GM21528 (cell line): ENCODE data around the gene CMTM6.

Experiments
- ATAC-seq: cut with Tn5 transposase; IDR thresholded peaks from one replicate; pipeline ENCODE4 v1.9.1; 2021; ENCODE audit warnings: mild to moderate bottlenecking, moderate library complexity; ENCODE audit not compliant: unreplicated experiment, low FRiP score

CMTM6 gene

DNA sequence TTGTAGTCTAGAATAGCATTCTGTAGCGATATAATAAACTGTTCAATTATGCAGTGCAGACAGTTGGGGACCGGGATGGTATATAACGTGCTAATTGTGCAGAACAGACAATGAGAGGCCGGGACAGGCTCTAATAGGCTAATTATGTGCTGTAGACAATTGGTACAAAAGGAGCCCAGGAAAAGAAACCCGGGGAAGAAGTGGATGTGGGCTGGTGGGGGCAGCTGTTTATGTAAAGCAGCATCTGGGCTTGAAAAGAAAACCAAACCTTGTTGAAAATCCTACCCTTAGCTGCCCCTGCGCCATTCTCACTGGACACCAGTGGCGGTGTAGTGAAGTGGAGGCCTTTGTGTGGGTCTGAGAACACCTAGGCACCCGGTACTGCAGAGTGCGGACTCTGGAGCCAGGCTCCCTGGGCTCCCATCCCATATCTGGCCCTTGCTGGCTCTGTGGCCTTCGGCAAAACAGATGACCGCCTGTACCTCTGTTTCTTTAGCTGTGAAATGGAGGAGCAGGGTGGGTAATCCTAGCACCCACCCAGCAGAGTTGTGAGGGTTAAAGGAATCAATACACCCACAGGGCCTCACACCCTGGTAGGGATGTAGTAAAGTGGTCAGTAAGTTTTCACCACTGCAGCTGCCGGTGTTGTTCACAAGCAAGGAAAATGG lies 51.5 kb downstream of the CMTM6 start:
- ATAC-seq: no peak

DNA sequence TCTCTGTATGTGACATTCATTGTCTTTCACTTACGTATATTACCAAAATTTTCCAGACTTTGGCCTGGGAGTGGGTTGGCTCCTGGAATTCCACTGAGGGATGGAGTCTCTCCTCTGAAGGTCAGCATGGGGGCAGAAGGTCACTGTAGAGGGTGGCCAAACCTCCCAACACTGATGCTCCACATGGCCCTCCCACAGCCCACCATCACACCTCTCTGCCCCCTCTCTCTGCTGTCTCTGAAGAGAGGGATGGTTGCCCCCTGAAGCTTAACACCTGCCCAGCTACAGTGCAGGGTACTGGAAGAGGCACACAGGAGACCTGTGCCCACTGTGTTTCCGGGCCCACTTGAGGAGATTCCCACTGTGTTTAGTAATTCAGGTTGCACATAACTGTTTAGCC lies 52.2 kb downstream of the CMTM6 start:
- ATAC-seq: no peak

DNA sequence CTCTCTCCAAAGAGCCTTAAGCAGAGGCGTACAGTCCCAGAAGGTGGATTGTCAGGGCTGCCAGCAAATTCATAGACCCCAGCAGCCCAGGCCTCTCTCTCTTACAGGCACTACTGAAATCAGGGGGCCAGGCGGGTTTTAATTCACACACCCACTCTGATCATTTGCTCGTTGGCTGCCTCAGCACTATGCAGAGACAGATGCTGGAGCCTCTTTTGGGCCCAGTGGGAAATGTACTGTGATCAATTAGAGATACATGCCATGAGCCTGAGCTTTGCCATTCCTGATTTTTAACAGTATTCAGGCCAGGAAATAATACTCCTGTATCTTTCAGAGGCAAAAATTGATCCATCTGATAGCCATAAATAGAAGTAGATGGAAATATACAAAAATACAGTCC lies 53.0 kb downstream of the CMTM6 start:
- no peak for ATAC-seq

DNA sequence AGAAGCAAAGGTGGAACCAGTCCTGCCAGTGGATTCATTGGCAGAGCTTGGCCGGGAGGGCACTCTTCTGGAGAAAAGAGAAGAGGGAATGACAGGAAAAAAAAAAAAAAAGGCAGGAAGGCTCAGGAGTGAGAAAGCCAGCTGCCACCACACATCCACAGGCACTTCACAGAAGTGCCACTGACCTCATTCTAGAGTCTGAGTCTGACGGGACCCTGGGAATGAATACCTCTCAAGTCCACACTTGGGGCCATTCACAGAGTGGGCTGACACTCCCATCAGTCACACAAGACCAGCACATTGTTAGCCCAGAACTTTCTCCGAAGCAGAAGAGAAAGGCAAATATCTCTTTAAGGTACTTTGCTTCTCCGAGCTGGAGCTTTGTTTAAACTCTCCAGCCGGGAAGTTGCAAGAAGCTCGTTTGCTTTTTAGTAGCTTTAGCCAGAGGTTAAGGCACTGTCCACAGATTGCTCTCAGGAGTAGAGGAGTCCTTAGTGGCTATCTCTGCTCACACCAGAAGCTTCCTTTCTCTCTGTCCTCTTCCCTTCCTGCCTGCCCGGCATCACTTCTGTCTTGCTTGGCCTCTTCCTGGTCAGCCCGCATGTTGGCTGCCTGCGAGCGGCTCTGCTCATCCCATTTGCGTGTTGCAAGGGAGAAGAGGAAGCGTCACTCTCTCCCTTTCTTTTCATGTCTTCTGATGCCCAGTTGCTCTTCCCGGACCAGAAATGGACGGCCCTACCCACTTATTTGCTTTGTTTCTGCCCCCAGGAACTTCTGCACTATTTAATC lies 53.8 kb downstream of the CMTM6 start:
- no peak for ATAC-seq

DNA sequence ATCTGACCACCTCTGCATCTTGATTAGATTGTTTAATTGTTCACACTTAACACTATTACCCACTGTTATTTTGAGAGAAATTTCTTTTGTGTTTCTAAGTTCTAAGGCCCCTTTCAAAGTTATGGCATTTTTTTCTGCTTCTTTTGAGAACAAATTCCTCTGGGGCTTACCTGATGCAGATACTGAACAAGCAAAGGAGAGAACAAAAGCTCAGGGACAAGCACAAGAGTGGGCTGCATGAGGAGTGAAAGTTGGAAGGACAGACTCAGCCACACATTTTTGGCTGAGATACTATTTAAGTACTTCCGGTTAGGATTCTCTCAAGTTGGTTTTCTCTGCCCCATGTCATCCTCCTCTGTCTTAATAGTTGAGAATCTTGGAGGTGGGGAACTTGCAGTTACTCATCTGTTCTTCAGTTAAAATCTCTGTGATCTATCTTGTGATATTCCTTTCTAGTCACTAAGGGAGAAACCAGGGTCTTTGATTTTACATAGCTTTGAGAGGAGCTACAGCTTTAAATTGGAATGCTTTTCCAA lies 54.7 kb downstream of the CMTM6 start:
- no peak for ATAC-seq

DNA sequence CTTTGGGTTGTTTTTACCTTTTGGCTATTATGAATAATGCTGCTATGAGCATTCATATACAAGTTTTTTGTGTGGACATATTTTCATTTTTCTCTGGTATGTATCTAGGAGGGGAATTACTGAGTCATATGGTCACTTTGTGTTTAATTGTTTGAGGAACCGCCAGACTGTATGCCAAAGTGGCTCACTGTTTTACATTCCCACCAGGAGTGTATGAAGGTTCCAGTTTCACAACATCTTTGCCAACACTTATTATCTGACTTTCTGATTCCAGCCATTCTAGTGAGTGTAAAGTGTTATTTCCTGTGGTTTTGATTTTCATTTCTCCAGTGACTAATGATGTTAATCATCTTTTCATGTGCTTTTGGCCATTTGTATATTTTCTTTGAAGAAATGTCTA lies 59.2 kb downstream of the CMTM6 start:
- ATAC-seq: no peak

DNA sequence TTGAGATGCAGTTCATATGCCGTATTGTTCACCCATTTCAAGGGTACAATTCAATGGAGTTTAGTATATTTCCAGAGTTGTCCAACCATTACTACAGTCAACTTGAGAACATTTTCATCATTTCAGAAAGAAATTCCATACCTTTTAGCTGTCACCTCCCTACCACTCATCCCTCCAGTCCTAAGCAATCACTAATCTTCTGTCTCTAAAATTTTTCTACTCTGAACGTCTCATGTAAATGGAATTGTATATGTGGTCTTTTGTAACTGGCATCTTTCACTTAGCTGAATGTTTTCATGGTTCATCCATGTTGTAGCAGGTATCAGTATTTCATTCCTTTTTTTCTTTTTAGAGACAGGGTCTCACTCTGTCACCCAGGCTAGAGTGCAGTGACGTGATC lies 59.9 kb downstream of the CMTM6 start:
- ATAC-seq: no peak

DNA sequence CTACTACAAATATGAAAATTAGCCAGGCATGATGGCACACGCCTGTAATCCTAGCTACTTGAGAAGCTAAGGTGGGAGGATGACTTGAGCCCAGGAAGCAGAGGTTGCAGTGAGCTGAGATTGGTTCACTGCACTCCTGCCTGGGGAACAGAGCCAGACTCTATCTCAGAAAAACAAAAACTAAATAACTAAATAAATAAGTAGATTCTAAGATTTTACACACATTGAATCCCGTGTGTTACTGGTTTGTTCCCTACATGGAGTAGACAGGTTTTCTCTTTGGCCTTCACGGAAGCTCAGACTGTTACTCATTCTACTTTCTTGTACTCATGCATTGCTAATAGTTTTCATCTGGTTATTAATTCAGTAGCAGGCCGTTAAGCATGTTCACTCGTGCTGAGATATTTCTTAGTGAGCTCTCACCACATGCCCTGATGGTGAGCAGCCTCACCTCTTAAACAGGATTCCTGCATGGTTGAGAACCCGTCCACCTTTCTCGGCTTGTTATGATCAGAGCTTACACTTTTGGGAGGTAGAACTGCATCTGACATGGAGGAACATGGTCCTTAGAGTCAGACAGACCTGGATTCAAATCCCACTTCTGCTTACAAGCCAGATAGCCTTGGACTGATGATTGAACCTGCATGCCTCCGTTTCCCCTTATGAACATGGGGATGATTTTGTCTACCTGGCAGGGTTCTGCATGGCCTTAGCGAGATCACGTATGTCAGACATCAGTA lies 61.9 kb downstream of the CMTM6 start:
- ATAC-seq: no peak

DNA sequence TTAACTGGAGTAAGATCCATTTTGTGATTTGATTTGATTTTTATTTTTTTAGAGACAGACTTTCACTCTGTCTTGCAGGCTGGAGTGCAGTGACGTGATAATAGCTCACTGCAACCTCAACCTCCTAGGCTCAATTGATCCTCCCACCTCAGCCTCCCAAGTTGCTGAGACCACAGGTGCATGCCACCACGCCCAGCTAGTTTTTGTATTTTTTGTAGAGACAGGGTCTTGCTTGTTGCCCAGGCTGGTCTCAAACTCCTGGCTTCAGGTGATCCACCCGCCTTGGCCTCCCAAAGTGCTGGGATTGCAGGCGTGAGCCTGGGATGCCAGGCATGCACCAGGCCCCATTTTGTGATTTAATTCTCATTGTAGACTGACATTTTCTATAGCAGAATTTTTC lies 63.2 kb downstream of the CMTM6 start:
- ATAC-seq: peak; percentile 29

DNA sequence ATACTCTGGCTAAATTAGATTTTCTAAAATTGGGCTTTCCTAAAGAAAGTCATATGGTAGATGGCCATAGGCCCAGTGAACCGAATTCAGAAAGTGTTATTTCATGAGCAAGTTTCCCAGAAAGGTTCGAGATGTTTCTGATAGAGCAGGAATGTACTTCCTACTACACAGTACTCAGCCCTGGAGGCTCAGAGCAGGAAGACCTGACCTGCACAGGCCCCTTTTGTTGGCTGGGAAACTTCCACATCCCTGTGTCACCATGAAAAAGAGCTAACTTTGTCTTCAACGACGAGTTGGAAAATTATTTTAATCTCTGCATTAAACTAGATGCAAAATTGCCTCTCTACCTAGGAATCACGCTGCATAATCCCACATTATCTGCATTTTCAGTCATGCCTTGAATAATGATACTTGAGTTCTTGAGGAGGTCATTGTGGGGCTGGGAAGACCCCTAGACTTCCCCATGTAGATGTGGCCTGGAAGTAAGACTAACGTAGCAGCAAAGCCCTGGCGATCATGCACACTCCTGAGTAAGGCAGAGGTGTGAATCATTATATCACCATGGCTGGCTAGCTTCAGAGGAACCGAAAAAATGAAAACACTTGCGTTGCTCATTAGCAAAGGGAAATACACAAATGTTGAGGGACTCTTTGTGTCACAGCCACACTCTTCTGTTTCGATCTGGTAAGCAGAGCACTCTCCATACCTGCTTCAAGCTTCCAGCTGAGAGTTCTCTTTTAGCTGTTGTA lies 63.9 kb downstream of the CMTM6 start:
- ATAC-seq: peak; percentile 91

DNA sequence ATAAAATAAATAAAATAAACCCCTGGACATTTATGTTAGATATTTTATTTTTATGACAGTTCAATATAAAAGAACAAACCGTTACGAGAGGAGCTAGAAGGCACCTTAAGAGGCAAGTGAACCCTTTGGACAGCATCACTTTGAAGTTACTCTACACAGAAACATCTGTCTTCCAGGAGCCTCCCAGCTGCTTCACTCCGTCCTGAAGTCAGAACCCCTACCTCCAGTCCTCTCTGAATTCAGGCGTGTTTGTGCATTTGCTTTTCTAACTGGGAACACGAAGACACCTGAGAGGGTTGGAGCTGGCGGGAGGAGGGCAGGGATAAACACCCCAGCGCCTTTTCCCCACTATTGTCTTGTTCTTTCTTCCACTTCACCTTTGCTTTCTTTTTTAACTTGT lies 64.8 kb downstream of the CMTM6 start:
- no peak for ATAC-seq

DNA sequence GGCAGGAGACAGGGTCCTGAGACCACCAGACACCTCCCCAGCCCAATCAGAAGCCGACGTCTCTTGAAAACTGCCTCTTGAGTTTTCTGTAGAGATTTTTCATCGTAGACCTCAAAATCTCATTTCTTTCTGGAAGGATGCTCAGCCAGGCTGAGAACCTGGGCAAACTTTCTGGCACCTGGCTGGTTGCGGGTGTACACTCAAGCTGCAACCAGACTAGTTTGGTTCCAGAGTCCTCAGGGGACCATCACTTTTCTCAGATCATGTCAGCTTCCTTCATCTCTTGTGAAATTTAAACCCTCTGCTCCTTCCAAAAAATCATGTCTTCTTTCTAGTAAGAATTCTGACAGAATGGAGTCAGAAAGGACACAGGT lies 65.8 kb downstream of the CMTM6 start:
- no peak for ATAC-seq

DNA sequence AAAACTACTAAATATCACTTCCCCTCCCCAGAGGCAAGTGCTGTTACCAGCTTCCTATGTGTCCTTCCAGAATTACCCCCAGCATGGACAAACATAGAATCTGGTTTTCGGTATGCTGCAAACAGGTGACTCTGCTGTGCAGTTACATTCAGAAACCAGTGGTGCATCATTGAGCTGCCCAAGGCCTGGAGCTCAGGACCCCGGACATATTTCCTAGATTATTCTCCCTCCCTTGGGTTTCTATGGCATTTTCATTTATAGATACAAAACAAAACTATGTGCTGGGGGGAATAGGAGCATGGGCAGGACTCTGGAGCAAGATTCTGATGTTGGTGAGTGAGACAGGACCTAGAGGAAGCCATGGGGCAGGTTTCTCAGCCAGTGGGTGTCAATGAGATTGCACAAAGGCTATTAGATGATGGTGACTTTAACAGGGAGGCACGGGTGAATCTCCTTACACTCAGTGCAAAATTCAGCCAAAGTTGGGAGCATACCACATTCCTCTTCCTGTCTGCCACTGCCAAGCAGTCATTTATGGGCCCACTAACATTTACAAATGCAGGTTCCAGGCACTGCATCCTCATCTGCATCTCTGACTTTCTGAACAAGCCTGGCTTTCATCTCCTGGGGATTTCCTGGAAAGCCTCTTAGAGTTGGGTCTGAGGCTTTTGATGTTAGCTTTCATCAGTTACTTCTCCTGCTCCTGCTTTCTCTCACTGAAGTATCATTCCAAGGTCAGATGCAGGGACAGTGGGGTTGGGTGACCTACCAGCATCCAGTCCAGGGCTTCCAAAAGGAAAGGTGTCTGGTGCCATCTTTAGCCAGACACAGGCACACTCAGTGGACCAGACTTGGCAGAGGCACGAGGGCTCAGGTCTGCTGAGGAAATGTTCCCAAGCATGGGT lies 66.5 kb downstream of the CMTM6 start:
- no peak for ATAC-seq

DNA sequence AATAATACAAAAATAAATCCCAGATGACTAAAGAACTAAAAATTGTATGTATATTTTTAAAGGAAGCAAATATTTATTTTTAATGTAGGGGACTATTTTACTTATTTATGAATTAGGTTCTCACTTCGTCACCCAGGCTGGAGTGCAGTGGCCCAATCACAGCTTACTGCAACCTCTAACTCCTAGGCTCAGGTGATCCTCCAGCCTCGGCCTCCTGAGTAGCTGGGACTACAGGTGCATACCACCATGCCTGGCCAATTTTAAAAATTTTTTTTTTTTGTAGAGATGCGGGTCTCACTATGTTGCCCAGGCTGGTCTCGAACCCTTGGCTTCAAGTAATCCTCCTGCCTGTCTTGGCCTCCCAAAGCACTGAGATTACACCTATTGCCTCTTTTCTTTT lies 68.4 kb downstream of the CMTM6 start:
- ATAC-seq: no peak

DNA sequence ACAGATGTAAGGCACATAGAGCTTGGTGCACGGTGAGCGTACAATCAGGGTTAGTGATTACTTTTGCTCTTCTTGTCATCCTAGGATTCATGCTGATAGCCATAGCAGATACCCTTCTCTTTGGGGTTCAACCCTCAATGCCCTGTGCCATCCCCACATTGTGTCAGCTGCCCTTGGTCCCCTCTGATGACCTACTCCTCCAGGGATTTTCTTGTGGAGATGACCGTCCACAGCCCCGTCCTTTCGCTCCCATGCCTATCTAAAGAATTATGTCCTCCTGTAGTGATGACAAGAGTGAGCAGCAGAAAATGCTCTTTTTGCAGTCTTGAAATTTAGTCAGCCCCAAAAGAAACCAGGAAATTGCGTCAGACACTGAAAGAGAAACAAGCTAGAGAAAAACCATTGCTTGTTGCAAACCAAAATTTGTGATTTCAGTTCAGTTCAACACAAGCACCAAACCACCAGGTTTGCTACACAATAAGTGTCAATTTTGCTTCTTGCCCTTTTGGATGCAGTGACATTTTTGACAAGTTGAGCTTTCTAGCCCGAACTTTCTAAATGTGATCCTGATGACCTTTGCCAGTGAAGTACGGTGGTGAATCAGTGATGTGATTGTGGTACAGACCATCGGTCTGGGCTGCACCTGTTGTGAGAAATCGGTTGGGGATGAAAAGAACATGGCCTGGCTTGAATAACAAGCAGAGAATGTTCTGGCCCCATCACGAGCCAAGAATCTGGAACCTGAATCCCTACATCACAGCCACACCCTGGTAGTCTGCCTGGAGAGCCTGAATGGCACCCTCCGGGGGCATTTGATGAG lies 69.7 kb downstream of the CMTM6 start:
- ATAC-seq: peak; percentile 51

DNA sequence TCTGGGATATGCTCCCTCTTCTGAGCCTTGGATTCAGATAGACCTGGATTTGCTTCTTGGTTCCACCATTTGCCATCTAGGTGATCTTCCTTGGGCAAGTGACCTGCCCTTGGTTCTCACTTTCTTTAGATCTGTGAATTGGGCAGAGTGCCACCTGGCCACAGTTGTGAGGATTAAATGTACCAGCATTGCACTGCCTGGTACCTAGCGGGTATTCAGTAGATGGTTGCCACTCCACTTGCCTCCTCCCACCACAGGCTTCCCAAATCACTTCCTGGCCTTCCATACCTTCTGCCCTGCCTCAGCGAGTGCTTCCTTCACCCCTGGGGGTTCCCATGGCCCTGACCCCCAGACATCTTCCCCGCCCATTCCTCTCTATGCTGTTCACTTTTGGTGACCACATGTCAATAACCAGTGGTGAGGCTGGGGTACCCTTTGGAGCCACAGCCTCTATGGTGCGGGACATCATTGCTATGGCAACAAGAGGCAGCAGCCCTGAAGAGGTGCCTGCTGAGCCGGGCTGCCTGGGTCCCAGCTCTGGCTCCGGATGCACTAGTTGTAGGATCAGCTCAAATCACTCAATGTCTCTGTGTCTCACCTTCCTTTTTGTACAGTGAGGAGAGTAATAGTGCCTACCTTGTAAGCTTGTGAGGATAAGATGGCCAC lies 70.5 kb downstream of the CMTM6 start:
- ATAC-seq: no peak

DNA sequence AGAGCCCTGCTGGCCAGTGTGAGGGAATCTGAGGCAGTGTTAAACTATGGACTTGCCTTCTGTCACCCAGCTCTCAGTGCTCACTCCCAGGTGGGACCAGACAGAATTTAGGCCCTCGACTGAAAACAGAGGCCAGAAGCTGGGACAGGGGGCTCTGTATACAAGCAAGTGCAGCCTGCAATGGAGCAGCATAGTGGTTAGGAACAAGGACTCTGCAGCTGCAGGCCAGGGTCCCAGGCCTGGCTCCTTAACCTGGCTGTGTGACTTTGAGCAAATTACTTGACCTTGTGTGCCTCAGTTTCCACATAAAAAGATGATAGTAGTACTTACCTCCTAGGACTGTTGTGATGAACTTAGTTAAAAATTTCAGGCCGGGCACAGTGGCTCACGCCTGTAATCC lies 71.2 kb downstream of the CMTM6 start:
- ATAC-seq: no peak
